A549 (cell line): Measurements from ENCODE around the gene ADK.

Source experiments
- CHD4 ChIP-seq: fragments of 200-600 bp; sonication (generic); IDR thresholded peaks from 2 replicates; pipeline ENCODE4 v1.6.1; 2016; ENCODE audit warnings: antibody characterized with exemption, mild to moderate bottlenecking, borderline replicate concordance
- PHF8 ChIP-seq: fragments of 200-600 bp; sonication (generic); IDR thresholded peaks from 2 replicates; pipeline ENCODE4 v1.6.1; 2016; ENCODE audit warnings: low read depth, mild to moderate bottlenecking, antibody characterized with exemption, moderate library complexity, borderline replicate concordance
- SREBF2 ChIP-seq: fragments of 450-650 bp; IDR thresholded peaks from 2 replicates; pipeline ENCODE4 v1.6.1; 2014; ENCODE audit warnings: mild to moderate bottlenecking, moderate library complexity
- ZSCAN20 ChIP-seq: fragments of 250-450 bp; sonication (Bioruptor Pico); IDR thresholded peaks from 2 replicates; pipeline ENCODE4 v1.8.0; 2022; ENCODE audit warnings: mild to moderate bottlenecking, moderate library complexity
- TF ChIP-seq, protein P1 (sequence below): fragments of >200 bp; sonication (Bioruptor Twin); formaldehyde crosslinking; IDR thresholded peaks from 3 replicates; pipeline ENCODE4 v1.5.1; 2016

GRCh38 chr10:74644738-74645137, 493.7 kb downstream of the ADK start:
- TF ChIP-seq, protein P1, sequence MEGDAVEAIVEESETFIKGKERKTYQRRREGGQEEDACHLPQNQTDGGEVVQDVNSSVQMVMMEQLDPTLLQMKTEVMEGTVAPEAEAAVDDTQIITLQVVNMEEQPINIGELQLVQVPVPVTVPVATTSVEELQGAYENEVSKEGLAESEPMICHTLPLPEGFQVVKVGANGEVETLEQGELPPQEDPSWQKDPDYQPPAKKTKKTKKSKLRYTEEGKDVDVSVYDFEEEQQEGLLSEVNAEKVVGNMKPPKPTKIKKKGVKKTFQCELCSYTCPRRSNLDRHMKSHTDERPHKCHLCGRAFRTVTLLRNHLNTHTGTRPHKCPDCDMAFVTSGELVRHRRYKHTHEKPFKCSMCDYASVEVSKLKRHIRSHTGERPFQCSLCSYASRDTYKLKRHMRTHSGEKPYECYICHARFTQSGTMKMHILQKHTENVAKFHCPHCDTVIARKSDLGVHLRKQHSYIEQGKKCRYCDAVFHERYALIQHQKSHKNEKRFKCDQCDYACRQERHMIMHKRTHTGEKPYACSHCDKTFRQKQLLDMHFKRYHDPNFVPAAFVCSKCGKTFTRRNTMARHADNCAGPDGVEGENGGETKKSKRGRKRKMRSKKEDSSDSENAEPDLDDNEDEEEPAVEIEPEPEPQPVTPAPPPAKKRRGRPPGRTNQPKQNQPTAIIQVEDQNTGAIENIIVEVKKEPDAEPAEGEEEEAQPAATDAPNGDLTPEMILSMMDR = no peak
- TF ChIP-seq CHD4 = no peak
- TF ChIP-seq ZSCAN20 (CRISPR knock-in tag) = no peak
- TF ChIP-seq SREBF2 = no peak
- TF ChIP-seq PHF8 = no peak
